HUES6 (cell line): ENCODE measurements around the gene SLC44A4.

ENCODE experiments used
- H3K27ac ChIP-seq: 2 replicates; pipeline ENCODE4 v1.7.0; 2013; ENCODE audit warnings: low read depth, mild to moderate bottlenecking, low read length, inconsistent platforms
- H3K27me3 ChIP-seq: 2 replicates; pipeline ENCODE4 v1.6.1; 2013; ENCODE audit warnings: low read length; ENCODE audit not compliant: control insufficient read depth, insufficient read depth
- H3K36me3 ChIP-seq: 2 replicates; pipeline ENCODE4 v1.6.1; 2013; ENCODE audit warnings: low read length; ENCODE audit not compliant: control insufficient read depth, insufficient read depth
- H3K4me1 ChIP-seq: 2 replicates; pipeline ENCODE4 v1.6.1; 2013; ENCODE audit warnings: low read length; ENCODE audit not compliant: control insufficient read depth, insufficient read depth
- H3K4me3 ChIP-seq: 2 replicates; pipeline ENCODE4 v1.5.1; 2013; ENCODE audit warnings: low read depth, low read length
- H3K9ac ChIP-seq: one replicate; pipeline ENCODE4 v1.6.1; 2013; ENCODE audit warnings: mild to moderate bottlenecking, low read length
- H3K9me3 ChIP-seq: 2 replicates; pipeline ENCODE4 v1.6.1; 2013; ENCODE audit warnings: low read depth, low read length; ENCODE audit not compliant: control insufficient read depth, insufficient read depth

SLC44A4 gene

GRCh38 chr6:31813465-31813849 lies 65.3 kb downstream of the SLC44A4 start:
- Histone ChIP-seq H3K9ac (peak overlapping the region; percentile 38), H3K27me3 (no peaks in the 10 kb centered on the region), H3K9me3 (no peaks in the 10 kb centered on the region), H3K4me3 (peak overlapping the region; percentile 68; the same call in 1 of the 2 replicates), H3K27ac (no peak overlapping the region), H3K36me3 (no peaks in the 10 kb centered on the region), H3K4me1 (peaks cover 11% of the 10 kb centered on the region)
